22Rv1 (cell line): ENCODE measurements around the gene CLDN11.

Experiments used
- H3K27ac ChIP-seq: fragments of 450-650 bp; 2 replicates; pipeline ENCODE4 v1.5.1; 2017
- CTCF ChIP-seq: fragments of 450-650 bp; IDR thresholded peaks from 2 replicates; pipeline ENCODE4 v1.5.1; 2017; ENCODE audit warnings: mild to moderate bottlenecking
- ZFX ChIP-seq: fragments of 450-650 bp; IDR thresholded peaks from 2 replicates; pipeline ENCODE4 v1.6.1; 2017; ENCODE audit warnings: antibody characterized with exemption, borderline replicate concordance

Gene CLDN11

GRCh38 chr3:170450039-170450438 is 31.4 kb downstream of the CLDN11 start:
- H3K27ac ChIP-seq, result no peak overlapping the region
- TF ChIP-seq ZFX (no peak), CTCF (no peak)

GRCh38 chr3:170454509-170454908 is 35.8 kb downstream of the CLDN11 start:
- no peak overlapping the region for H3K27ac ChIP-seq
- no peak for TF ChIP-seq ZFX
- no peak for TF ChIP-seq CTCF

- no peak for TF ChIP-seq CTCF
- TF ChIP-seq ZFX, result no peak
- no peak overlapping the region for H3K27ac ChIP-seq
These were observed 39.6 kb downstream of the CLDN11 start for GRCh38 chr3:170458285-170458684.

GRCh38 chr3:170463011-170463410 is 44.3 kb downstream of the CLDN11 start:
- H3K27ac ChIP-seq, result peak overlapping the region; percentile 99; the same call in 1 of the 2 replicates
- TF ChIP-seq ZFX (no peak), CTCF (no peak)

- TF ChIP-seq ZFX (no peak), CTCF (no peak)
- H3K27ac ChIP-seq, result peak overlapping the region; percentile 99
These were observed 47.3 kb downstream of the CLDN11 start for GRCh38 chr3:170465955-170466354.

GRCh38 chr3:170467007-170467406 is 48.3 kb downstream of the CLDN11 start:
- TF ChIP-seq ZFX, result no peak
- H3K27ac ChIP-seq, result peak overlapping the region; percentile 99

GRCh38 chr3:170467571-170468147 is 49.0 kb downstream of the CLDN11 start:
- TF ChIP-seq ZFX (no peak), CTCF (no peak)

More at GRCh38 chr3:170467571-170468147, 49.0 kb downstream of the CLDN11 start:
- peak overlapping the region; percentile 99 for H3K27ac ChIP-seq
